ENCODE results near the gene FLRT2.
A peak's percentile ranks its signal among the peaks of the same experiment; 100 is the strongest.

The FLRT2 gene

DNA sequence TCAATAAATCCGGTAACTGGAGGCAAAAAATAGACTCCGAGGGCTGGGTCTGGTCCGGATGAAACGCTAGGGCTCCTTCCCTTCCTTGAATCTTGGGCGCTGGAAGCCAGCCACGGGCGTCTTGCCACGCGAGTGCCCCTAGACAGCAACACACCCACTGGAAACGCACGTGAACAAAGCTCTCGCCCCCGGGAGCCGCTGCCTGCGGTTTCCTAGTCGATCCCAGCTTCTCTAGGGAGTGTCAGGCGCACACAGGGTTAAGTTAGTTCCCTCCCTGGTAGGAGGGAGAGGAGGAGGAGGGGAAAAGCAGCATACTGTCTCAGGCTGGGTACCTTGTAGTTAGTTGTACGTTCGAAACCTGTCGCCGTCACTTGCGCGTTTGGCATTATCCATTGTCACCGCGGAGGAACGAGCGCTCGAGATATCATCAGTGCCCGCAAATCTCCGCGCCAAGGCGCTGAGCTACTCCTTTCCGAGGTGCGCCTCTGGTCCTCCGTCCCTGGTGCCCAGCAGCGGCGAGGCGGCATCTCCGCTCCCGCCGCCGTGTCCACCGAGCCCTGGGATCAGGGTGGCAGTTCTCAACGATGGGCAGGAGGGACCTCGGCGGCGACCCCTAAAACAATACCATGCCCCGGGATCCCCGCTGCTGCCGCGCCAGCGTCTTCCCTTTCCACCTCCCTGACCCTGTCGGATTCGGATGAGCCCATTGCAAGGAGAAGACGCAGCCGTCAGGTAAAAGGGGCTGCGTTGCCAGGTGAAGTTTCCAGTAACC is at the start of gene FLRT2:
Gene FLRT2 (plus strand): TSS at position 342 of the 772 bp plus-strand sequence. CDS start 91,371 bp downstream, outside the sequence.
- DNase-seq, result no peak

- DNase-seq, result no peak
Observed at GRCh38 chr14:85481471-85481870, 48.5 kb upstream of the FLRT2 start.

DNA sequence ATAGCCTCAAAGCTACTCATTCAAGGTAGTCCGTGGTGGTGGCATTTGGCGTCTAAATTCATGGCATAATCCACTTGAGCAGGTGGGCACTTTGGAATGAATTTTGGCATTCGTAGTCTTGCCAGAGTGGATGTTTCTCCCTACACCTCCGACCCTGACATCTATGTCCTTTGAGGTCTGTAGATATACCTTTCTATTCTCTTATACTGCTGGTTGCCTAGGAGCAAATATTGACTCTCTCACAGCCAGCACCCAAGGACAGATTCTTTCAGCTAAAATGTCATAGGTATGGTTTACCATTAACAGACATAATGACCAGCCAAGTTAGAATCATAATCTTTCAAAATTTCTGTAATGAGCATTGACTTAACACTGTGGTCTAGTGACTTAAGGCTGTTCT is 47.4 kb upstream of the FLRT2 start:
- DNase-seq, result no peak

- DNase-seq, result no peak
Observed at GRCh38 chr14:85483037-85483436, 46.9 kb upstream of the FLRT2 start.

GRCh38 chr14:85483652-85484051 is 46.3 kb upstream of the FLRT2 start:
- no peak for DNase-seq

GRCh38 chr14:85487215-85487614 is 42.7 kb upstream of the FLRT2 start:
- DNase-seq, result no peak

- DNase-seq, result no peak
Observed at GRCh38 chr14:85501751-85502150, 28.2 kb upstream of the FLRT2 start.

DNA sequence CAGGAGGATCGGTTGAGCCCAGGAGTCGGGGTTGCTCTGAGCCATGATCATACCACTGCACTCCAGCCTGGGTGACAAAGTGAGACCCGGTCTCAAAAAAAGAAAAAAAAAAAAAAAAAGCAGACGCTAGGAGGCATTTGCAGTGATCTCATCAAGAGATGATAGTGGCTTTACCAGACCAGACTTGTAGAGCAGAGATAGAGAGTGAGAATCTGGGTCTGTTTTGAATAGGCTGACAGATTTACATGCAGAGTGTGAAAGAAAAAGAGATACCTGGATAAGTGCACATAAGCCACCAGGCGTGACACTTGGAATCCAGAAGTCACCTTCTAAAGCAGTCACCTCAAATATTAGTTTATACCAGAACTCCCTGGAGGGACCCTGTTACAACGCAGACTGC is 21.1 kb upstream of the FLRT2 start:
- no peak for DNase-seq

DNA sequence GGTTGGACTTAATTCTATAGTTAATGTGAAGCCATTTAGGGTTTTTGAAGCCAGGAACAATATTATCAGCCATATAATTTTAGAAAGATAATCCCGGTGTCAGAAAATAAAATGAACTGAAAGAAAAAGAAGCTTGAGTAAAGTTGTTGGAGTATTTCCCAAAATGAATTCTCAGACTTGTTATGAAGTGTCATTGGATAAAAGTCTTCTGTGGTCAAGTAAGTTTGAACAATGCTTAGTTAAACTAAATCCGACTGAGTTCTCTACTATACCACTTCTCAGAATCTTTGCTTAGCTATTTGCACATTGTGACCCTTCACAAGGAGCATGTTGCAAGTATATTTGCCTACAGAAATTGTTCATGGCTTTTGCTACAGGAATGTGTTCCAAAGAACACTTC is 17.5 kb upstream of the FLRT2 start:
- no peak for DNase-seq

DNA sequence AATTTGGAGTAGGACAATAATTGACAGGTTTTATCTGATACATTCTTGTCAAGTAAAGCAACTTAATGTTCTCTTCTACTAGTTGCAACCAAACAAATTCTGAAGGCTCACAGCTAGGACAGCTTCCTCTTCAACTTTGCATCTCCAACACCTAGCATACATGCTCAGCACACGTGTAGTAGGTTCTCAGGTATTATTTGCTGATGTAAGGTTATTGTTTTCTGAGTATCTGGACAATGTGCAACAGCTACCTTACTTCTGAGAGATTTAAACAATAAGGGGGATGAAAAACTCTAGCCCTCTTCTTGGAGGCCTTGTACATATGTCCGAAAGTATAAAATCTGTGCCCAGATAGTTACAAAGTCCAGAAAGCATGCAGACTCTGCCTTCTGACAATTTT is 15.5 kb upstream of the FLRT2 start:
- no peak for DNase-seq

DNA sequence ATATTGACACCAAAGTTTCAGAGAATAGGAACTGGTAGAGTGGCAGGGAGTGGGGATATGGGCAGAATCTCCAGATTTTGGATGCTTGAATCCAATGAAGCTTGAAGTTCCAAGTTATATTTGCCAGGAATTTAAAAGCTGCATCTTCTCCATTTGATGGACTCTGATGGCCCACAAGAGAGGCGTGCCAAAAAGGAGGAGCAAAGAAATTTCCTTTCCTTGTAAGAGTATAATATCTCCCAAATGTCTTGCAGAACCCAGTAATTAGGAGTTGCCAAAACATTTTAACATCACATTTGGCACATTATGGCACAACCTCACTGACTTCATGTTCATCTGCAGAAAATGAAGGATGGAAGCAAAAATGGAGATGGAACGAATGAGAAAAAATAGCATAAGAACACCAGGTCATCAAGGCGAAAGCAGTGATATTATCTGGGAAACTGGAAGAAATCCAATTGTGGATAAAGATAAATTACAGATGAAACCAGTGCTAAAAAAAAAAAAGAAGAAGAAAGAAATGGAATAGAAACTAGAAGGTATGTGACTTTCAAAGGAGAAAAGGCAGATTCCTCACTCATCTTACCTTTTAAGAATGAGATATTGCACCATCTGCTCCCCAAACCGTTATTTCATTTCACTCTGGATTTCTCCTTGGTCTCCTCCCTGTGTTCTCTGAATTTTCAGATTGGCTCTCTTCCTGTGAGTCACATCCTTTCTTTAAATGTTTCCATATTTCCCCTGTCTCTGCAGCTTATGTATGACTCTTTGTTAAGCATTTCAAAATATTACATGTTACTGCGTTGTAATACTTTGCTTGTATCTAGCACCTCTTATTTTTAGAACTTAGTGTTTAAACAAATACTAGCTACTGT is 13.5 kb upstream of the FLRT2 start:
- no peak for DNase-seq

DNA sequence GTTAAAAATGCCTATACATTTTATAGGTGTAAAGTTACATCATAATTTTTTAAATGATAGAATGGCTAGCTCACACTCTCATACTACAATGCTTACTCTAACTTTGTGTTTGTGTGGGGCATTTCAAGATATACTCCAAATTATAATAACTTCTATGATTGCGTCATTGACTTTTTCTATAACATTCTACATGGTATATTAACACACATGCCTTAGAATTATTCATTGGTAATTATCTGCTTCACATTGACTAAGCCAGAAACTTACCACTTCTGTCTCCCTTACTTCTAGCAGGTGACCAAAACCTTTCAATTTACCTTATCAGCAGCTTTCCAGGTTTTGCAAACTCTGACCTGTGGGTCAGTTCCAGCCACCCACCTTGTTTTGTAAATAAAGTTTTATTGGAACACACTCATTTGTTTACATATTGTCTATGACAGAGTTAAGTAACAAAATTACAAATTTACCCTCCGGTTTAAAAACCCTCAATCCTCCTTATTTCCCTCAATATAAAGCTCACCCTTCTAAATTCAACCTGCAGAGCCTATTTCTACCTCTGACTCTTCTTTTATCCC is 12.7 kb upstream of the FLRT2 start:
- DNase-seq, result no peak

GRCh38 chr14:85519661-85520305 is 10.2 kb upstream of the FLRT2 start:
- no peak for DNase-seq

- no peak for DNase-seq
Observed at GRCh38 chr14:85520581-85520980, 9.4 kb upstream of the FLRT2 start.

DNA sequence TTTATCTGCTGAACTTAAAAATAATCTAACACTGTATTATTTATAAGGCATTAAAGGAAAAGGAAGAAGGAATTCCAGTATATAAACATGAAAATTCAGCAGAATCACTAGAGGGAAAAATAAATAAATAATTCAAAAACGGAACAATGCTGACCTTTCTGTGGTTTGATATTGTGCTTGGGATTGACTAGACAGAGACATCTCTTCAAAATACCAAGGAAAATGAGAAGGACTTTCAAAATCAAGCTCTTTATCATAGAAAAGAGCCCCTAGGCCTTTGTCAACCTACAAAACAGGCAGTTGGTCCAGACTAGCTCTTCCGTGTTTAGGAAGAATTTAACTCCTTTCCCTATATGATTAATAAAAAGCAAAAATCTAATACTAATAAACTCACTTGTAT is 6.3 kb upstream of the FLRT2 start:
- DNase-seq, result no peak

DNA sequence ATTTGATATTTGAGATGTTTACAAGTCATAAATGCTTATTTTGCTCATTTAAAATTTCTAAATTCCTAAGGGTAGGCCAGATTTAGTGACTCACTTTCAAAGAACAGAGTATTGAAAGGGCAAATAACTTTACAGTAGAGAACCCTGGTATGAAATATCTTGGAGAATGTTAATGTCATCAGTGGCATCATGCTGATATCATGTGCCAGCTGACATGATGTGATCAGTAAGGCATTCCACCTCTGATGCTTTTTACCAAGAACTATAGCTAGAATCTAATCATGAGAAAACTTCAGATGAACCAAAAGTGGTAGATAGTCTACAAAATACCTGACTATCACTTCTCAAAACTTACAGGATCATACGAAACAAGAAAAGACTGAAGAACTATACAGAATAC is 2.9 kb upstream of the FLRT2 start:
- DNase-seq, result no peak

DNA sequence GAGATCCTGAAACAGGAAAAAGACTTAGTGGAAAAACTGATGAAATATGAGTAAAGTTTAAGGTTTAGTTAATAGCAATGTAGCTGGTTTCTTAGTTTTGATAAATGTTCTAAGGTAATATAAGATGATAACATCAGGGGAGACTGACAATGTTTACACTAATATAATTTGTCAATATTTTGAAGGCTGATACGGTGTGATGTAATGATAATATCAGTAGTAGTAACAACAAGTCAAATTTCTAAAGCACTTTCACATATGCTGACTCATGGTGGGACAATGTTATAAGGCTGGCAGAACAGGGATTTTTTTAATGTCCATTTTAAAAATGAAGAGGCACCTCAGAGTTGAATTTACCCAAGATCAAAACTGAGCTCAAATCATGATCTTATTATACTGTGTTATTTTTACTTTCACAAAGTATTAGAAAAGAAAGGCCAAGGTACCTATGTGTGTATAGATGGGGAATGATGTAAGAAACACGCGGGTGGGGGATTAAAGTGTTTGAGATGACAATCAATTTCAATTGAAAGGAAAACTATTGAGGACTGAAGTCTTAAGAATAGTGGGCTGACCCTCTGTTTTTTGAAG is 2.4 kb upstream of the FLRT2 start:
- no peak for DNase-seq

DNA sequence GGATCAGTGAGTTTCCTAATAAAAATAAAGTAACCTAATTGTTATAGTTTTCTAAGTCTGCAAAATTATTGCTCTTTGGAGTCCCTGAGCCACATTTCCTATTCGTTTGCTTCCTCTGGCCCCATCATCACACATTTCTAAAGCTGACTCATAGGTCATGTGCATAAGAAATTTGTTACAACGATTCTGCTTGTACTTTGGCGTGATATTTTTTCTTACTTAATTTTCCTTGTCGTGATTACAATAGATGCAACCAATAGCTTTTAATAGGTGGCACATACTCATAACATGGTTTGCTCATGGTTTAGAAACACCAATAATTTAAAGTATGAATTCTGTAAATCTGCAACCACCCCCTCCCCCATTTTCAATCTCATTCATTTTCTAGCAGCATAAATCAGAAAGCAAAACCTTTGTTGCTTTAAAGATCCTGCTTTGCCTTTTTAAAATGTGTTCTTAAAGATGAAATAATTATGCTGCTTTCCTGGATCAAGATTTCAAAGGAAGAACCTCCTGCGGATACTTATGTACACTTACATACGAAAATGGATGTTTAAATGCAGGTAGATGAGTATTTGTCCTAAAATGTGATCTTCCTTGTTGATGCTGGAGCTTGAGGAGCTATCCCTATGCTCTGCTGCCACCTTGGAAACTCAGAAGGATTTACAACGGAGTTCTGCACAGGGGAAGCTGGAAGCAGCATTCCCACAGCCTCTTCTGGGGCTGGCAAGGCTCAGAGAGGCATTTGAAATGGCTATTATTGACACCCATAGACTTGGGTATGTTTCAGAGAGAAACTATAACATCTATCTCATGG is 1.7 kb upstream of the FLRT2 start:
- DNase-seq, result peak; percentile 11

DNA sequence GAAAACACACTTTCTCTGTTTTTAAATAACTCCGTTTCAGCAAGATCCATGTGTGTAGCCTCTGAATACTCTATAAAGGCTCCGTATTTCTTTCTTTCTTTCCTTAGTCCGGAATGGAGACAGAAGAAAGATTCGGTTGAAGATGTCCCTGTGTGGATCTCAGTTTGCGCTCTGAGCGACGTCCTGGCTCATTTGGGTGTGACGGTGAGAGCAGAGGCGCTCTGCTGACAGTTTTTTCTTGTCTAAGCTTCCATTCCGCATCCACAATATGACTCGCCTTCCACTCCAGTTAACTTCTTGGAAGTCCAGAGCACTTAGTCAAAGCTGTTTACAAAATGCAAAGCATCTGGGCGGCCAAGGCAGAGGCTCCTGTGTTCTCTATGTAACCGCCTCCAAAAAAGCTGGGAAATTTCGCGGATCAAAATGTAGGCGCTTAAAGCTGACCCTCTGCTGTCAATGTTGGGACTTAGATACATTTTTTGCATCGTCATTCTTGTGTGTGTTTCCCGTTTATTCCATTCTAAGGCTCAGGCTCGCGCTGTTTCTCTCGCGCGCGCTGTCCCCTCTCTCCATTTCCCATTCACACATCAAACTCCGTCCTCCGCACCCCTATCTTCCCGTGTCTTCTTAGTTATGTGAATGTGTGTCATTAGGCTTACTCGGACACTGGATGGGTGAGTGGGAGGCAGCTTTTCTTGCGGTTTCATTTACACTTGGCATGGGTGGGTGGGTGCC is 880 bp upstream of the FLRT2 start:
- no peak for DNase-seq

DNA sequence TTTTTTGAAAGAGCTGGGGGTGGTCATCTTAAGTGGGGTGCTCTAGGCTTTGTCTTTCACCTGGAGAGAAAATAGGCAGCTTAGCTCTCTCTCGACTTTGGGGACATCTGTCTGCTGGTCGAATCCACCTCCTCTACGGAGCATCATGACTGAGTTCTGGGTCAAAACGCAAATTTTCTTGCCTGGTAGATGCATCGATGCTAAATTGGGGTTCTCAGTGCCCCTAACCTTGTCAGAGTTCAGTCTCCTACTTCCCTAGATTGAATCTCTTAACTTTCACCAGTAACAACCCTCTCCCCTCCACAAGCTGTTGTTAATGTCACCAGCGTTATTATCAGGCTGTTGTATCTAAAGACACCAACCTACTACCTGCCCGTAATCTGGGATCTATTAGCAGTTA is 682 bp downstream of the FLRT2 start:
- no peak for DNase-seq

DNA sequence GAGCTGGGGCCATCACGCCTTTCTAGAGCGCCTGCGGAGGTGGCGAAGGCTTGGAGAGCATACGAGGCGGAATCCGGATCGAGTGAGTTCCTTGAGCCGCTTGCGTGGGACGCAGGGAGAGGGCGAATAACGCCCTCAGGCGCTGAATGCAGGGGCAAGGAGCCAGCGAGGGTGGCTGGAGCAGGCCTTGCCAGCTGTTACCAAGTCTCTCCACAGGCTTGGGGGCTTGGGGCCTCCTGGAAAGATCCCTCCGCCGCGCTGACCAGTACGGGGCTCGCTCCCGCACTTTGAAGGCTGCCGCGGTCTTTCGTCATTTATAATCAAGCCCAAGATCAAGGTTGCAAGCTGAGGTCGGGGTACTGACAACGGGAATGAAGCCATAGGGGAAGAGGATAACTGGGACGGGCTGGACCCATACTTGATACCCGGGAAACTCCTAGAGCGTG is 1.2 kb downstream of the FLRT2 start:
- no peak for DNase-seq
